SK-N-MC (cell line): Measurements from ENCODE around the gene SPATA31D3.

Source experiments
- EZH2 ChIP-seq: fragments of 200-600 bp; sonication (generic); IDR thresholded peaks from one replicate; pipeline ENCODE4 v1.6.1; 2017; ENCODE audit warnings: antibody characterized with exemption
- POLR2AphosphoS5 ChIP-seq: IDR thresholded peaks from 2 replicates; pipeline ENCODE4 v1.6.1; 2012; ENCODE audit warnings: mild to moderate bottlenecking, low read depth, low read length, borderline replicate concordance

GRCh38 chr9:81974764-81975163 lies 31.5 kb downstream of the SPATA31D3 start:
- TF ChIP-seq EZH2 (no peak), POLR2AphosphoS5 (no peak)
